Measurements from ENCODE around the gene BEST3. TPM values are rescaled to one million over a fixed set of nuclear protein-coding genes. Genes with fewer than 3 reads are reported as not detected.

Gene BEST3
- total and polyA plus RNA-seq, 2 experiments from 2014 or later = 0.34 to 0.60 TPM

- no peaks in the 10 kb centered on the region for H3K9me3 ChIP-seq (ENCODE audit: low read depth)
- no peak for DNase-seq (ENCODE audit: low spot score)
- H3K4me3 ChIP-seq = no peak overlapping the region
- no peak overlapping the region for H3K27ac ChIP-seq
- H4K20me1 ChIP-seq (ENCODE audit: insufficient read depth, poor library complexity, severe bottlenecking) = no peaks in the 10 kb centered on the region
- no peaks in the 10 kb centered on the region for H3K79me2 ChIP-seq
- H3K4me1 ChIP-seq (ENCODE audit: insufficient read depth) = no peaks in the 10 kb centered on the region
- no peak overlapping the region for H3K4me2 ChIP-seq
- H3K36me3 ChIP-seq (replicated peaks; ENCODE audit: insufficient read depth, low read depth) = no peaks in the 10 kb centered on the region
- WGBS (ENCODE audit: low lambda C conversion rate, missing lambda C conversion rate) = 68% methylated on average over 3 of the region's 3 CpGs
- TF ChIP-seq EZH2phosphoT487 (IDR thresholded peaks at IDR 0.05; ENCODE audit: low read depth, severe bottlenecking, unreplicated experiment) (no peak), EZH2 (IDR thresholded peaks at IDR 0.05; ENCODE audit: borderline replicate concordance) (no peak), CTCF (IDR thresholded peaks at IDR 0.05; ENCODE audit: poor library complexity) (no peak)
- H3K9me2 ChIP-seq (replicated peaks; ENCODE audit: insufficient read depth) = no peaks in the 10 kb centered on the region
- no peaks in the 10 kb centered on the region for H3K27me3 ChIP-seq
- no peak overlapping the region for H2AFZ ChIP-seq
These were observed 15.4 kb upstream of the BEST3 start for GRCh38 chr12:69714542-69714941.

- TF ChIP-seq EZH2 (IDR thresholded peaks at IDR 0.05; ENCODE audit: borderline replicate concordance) = no peak
- TF ChIP-seq CTCF (IDR thresholded peaks at IDR 0.05; ENCODE audit: poor library complexity) = no peak
- TF ChIP-seq EZH2phosphoT487 (IDR thresholded peaks at IDR 0.05; ENCODE audit: low read depth, severe bottlenecking, unreplicated experiment) = no peak
- Histone ChIP-seq H3K27me3 (no peaks in the 10 kb centered on the region), H3K79me2 (no peaks in the 10 kb centered on the region), H3K4me1 (ENCODE audit: insufficient read depth) (no peaks in the 10 kb centered on the region), H2AFZ (no peak overlapping the region), H4K20me1 (ENCODE audit: insufficient read depth, poor library complexity, severe bottlenecking) (no peaks in the 10 kb centered on the region), H3K27ac (no peak overlapping the region), H3K9me2 (replicated peaks; ENCODE audit: insufficient read depth) (no peaks in the 10 kb centered on the region), H3K4me2 (no peak overlapping the region), H3K4me3 (no peak overlapping the region), H3K9me3 (ENCODE audit: low read depth) (no peaks in the 10 kb centered on the region), H3K36me3 (replicated peaks; ENCODE audit: insufficient read depth, low read depth) (no peaks in the 10 kb centered on the region)
- 97% methylated on average over 2 of the region's 2 CpGs for WGBS (ENCODE audit: low lambda C conversion rate, missing lambda C conversion rate)
- no peak for DNase-seq (ENCODE audit: low spot score)
These were observed 13.7 kb upstream of the BEST3 start for GRCh38 chr12:69712826-69713225.

- no peaks in the 10 kb centered on the region for H3K9me3 ChIP-seq (ENCODE audit: low read depth)
- 99% methylated on average over 3 of the region's 3 CpGs for WGBS (ENCODE audit: low lambda C conversion rate, missing lambda C conversion rate)
- no peak overlapping the region for H3K4me2 ChIP-seq
- no peaks in the 10 kb centered on the region for H3K9me2 ChIP-seq (replicated peaks; ENCODE audit: insufficient read depth)
- H3K27me3 ChIP-seq = no peaks in the 10 kb centered on the region
- H3K4me1 ChIP-seq (ENCODE audit: insufficient read depth) = no peaks in the 10 kb centered on the region
- no peak overlapping the region for H3K4me3 ChIP-seq
- no peaks in the 10 kb centered on the region for H4K20me1 ChIP-seq (ENCODE audit: insufficient read depth, poor library complexity, severe bottlenecking)
- H3K27ac ChIP-seq = no peak overlapping the region
- no peaks in the 10 kb centered on the region for H3K36me3 ChIP-seq (replicated peaks; ENCODE audit: insufficient read depth, low read depth)
- no peak overlapping the region for H2AFZ ChIP-seq
- TF ChIP-seq EZH2phosphoT487 (IDR thresholded peaks at IDR 0.05; ENCODE audit: low read depth, severe bottlenecking, unreplicated experiment) (no peak), CTCF (IDR thresholded peaks at IDR 0.05; ENCODE audit: poor library complexity) (no peak), EZH2 (IDR thresholded peaks at IDR 0.05; ENCODE audit: borderline replicate concordance) (no peak)
- H3K79me2 ChIP-seq = no peaks in the 10 kb centered on the region
- DNase-seq (ENCODE audit: low spot score) = no peak
These were observed 9.5 kb upstream of the BEST3 start for GRCh38 chr12:69708649-69709048.

GRCh38 chr12:69704357-69704756 lies 5.3 kb upstream of the BEST3 start:
- WGBS (ENCODE audit: low lambda C conversion rate, missing lambda C conversion rate) = 0% methylated on average over 1 of the region's 1 CpG
- H4K20me1 ChIP-seq (ENCODE audit: insufficient read depth, poor library complexity, severe bottlenecking) = no peaks in the 10 kb centered on the region
- H3K4me3 ChIP-seq = no peak overlapping the region
- H3K4me2 ChIP-seq = no peak overlapping the region
- no peaks in the 10 kb centered on the region for H3K79me2 ChIP-seq
- no peaks in the 10 kb centered on the region for H3K9me3 ChIP-seq (ENCODE audit: low read depth)
- H3K4me1 ChIP-seq (ENCODE audit: insufficient read depth) = no peaks in the 10 kb centered on the region
- H3K27ac ChIP-seq = no peak overlapping the region
- no peaks in the 10 kb centered on the region for H3K36me3 ChIP-seq (replicated peaks; ENCODE audit: insufficient read depth, low read depth)
- no peak overlapping the region for H2AFZ ChIP-seq
- no peaks in the 10 kb centered on the region for H3K27me3 ChIP-seq
- no peak for DNase-seq (ENCODE audit: low spot score)
- no peaks in the 10 kb centered on the region for H3K9me2 ChIP-seq (replicated peaks; ENCODE audit: insufficient read depth)
- TF ChIP-seq EZH2phosphoT487 (IDR thresholded peaks at IDR 0.05; ENCODE audit: low read depth, severe bottlenecking, unreplicated experiment) (no peak), EZH2 (IDR thresholded peaks at IDR 0.05; ENCODE audit: borderline replicate concordance) (no peak), CTCF (IDR thresholded peaks at IDR 0.05; ENCODE audit: poor library complexity) (no peak)

Measured in hepatocyte (in vitro differentiated cells).